T-helper 2 cell treated with Interferon-gamma antibody and Interleukin-4, amounts not matched to agents 5 μg/mL and 100 μg/mL, for 36 hours (primary cell): Measurements from ENCODE around the gene MTFR2.

Source experiments
- DNase-seq: peaks from one replicate; pipeline ENCODE4 v3.0.0; 2021; ENCODE audit warnings: low spot score
- H3K27ac Mint-ChIP-seq: one replicate; pipeline ENCODE4 v1.8.0; 2021; ENCODE audit warnings: mild to moderate bottlenecking, mixed read lengths
- H3K27me3 Mint-ChIP-seq: one replicate; pipeline ENCODE4 v1.8.0; 2021; ENCODE audit warnings: low read depth, mixed read lengths
- H3K36me3 Mint-ChIP-seq: one replicate; pipeline ENCODE4 v1.8.0; 2021; ENCODE audit warnings: low read depth, mixed read lengths
- H3K4me1 Mint-ChIP-seq: one replicate; pipeline ENCODE4 v1.8.0; 2021; ENCODE audit warnings: low read depth, mixed read lengths
- H3K4me3 Mint-ChIP-seq: one replicate; pipeline ENCODE4 v1.8.0; 2022; ENCODE audit warnings: mild to moderate bottlenecking, moderate library complexity, mixed read lengths
- H3K9me3 Mint-ChIP-seq: one replicate; pipeline ENCODE4 v1.8.0; 2021; ENCODE audit warnings: mixed read lengths

The MTFR2 gene

GRCh38 chr6:136184738-136185137 lies 65.4 kb downstream of the MTFR2 start:
- H3K9me3 Mint-ChIP-seq, result no peaks in the 10 kb centered on the region
- H3K4me3 Mint-ChIP-seq, result no peak overlapping the region
- DNase-seq, result no peak
- H3K36me3 Mint-ChIP-seq, result peaks cover 33% of the 10 kb centered on the region
- H3K27me3 Mint-ChIP-seq, result no peaks in the 10 kb centered on the region
- no peak overlapping the region for H3K27ac Mint-ChIP-seq
- peaks cover 3% of the 10 kb centered on the region for H3K4me1 Mint-ChIP-seq

- peaks cover 8% of the 10 kb centered on the region for H3K4me1 Mint-ChIP-seq
- H3K9me3 Mint-ChIP-seq, result no peaks in the 10 kb centered on the region
- H3K36me3 Mint-ChIP-seq, result peaks cover 39% of the 10 kb centered on the region
- no peak overlapping the region for H3K27ac Mint-ChIP-seq
- no peak overlapping the region for H3K4me3 Mint-ChIP-seq
- H3K27me3 Mint-ChIP-seq, result no peaks in the 10 kb centered on the region
- no peak for DNase-seq
These were observed 68.2 kb downstream of the MTFR2 start for GRCh38 chr6:136181861-136182260.

- Mint-ChIP-seq H3K4me3 (no peak overlapping the region), H3K27me3 (no peaks in the 10 kb centered on the region)
These were observed 68.6 kb downstream of the MTFR2 start for GRCh38 chr6:136181512-136181833.

More at GRCh38 chr6:136181512-136181833, 68.6 kb downstream of the MTFR2 start:
- Mint-ChIP-seq H3K9me3 (no peaks in the 10 kb centered on the region), H3K4me1 (peaks cover 8% of the 10 kb centered on the region), H3K36me3 (peaks cover 37% of the 10 kb centered on the region), H3K27ac (no peak overlapping the region)
- no peak for DNase-seq
